ENCODE results near the gene KYAT1.
"Not testable (repeated sequence)": the region's sequence is repeated elsewhere in the genome, so short reads cannot be mapped to it uniquely, and the experiment has no call there.

Gene KYAT1

GRCh38 chr9:128807827-128808226 is 73.9 kb downstream of the KYAT1 start:
- intact Hi-C loops (cut with DNase I), result no loop called here
- no peak for DNase-seq

DNA sequence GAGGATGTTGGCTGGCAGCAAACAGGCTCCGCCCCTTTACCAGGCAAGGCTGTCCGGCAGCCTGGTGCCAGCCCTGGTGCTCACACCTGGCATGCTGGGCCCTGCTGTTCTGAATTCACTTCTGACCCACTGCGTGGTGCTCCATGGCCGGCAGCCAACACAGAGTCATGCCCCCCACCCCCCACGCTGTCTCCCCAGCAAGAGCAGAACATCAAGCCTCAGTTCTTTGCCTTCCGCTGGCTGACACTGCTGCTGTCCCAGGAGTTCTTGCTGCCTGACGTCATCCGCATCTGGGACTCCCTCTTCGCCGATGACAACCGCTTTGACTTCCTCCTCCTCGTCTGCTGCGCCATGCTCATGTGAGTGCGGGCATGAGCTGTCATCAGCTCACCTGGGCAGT is 76.1 kb downstream of the KYAT1 start:
- peak in 41 of 42 donors; percentile 27 to 85 (median 66) for DNase-seq

GRCh38 chr9:128802482-128802881 is 79.3 kb downstream of the KYAT1 start:
- intact Hi-C loops (cut with DNase I), result no loop called here
- DNase-seq, result no peak

More for the DNA sequence above, 76.1 kb downstream of the KYAT1 start:
- intact Hi-C loops (cut with DNase I), result no loop called here

GRCh38 chr9:128800061-128800460 is 81.7 kb downstream of the KYAT1 start:
- no peak for DNase-seq
- intact Hi-C loops (cut with DNase I), result no loop called here

DNA sequence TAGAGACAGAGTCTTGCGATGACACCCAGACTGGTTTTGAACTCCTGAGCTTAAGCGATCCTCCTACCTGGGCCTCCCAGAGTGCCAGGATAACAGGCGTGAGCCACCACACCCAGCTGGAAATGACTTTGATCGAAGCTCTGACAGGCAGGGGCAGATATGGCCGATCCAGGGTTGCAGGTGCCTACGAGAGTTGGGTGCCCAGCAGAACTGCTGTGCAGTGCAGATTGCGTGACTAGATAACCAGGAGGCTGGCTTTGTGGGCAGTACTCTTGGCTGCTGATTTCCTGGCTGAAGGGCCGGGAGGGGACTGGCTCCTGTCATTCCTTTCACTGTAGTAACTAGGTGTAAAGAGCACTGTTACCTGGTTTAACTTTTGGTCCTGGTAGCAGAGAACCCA is 82.9 kb downstream of the KYAT1 start:
- DNase-seq, result no peak
- intact Hi-C loops (cut with DNase I), result no loop called here

DNA sequence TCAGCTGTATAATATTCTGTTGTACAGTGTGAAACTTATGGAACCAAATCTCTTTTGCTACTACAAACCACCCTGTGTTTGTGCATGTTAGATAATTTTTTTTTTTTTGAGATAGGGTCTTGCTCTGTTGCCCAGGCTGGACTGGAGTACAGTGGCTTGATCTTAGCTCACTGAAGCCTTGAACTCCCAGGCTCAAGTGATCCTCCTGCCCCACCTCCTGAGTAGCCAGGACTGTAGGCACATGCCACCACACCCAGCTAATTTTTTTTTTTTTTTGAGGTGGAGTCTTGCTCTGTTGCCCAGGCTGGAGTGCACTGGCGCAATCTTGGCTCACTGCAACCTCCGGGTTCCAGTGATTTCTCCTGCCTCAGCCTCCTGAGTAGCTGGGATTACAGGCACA is 86.8 kb downstream of the KYAT1 start:
- DNase-seq; intact Hi-C loops (cut with DNase I): not testable (repeated sequence)

DNA sequence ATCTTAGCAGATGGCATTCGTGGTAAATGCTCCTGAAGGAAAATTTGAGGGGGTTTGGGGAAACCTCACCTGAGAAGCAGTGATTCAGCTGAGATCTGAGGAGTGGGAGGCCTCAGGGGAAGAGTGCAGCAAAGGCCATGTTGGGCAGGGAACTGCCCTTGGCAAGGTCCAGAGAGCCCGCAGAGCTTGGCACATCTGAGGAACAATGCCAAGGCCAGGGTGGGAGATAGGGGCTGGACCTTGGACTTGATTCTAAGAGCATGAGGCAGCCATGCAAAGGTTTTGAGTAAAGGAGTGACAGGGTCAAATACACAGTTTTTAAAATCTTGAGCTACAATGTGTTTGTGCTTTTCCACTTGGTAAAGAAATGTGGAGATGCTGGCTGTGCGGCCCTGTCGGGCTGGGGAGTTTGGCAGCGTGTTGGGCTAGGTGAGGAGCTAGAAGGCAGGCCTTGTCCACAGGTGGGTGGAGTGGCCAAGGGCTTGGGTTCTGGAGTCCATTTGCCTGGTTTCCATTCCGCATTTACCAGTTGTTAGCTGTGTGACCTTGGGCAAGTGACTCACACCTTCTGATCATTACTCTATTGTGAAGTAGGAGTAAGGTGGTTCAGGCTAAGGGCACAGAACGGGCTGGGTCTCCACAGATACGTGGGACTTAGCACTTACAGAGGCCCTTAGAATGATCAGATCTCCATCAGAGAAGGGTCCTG is 88.6 kb downstream of the KYAT1 start:
- intact Hi-C loops (cut with DNase I), result no loop called here
- DNase-seq, result no peak

DNA sequence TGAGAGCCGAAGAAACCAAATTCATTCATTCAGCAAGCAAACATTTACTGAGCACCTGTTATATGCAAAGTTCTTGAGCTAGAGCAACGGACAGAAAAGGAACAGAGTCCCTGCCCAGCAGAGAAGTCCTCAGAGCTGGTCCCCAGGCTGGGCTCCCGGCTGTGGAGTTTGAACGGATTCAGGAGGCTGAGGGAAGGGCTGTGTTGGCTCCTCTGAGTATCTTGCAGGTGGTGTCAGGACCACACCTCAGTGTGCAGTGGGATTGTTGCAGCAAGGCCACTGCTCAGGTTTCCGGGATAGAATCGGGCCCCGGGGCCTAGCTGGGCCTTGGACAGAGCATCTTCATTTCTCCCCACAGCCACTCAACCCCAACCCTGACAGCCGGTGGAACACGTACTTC is 89.6 kb downstream of the KYAT1 start:
- no peak for DNase-seq

DNA sequence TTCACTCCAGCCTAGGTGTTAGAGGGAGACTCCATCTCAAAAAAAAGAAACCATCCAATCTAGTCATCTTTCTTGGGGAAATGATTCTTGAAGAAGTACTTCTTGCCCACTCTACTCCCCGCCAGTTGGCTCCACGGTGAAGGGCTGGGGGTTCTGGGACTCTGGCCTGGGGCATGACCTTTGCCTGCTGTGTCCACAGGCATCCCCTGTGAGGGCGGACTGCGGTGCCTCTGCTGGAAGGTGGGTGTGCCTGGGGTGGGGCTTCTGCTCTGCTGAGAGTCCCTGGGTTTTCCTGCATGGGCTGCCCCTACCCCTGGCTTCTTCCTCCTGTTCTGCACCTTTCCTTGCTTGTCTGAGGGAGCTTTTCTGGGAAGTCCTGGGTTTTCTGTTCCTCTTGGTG is 91.2 kb downstream of the KYAT1 start:
- intact Hi-C loops (cut with DNase I), result no loop called here
- no peak for DNase-seq

More for the DNA sequence above, 89.6 kb downstream of the KYAT1 start:
- intact Hi-C loops (cut with DNase I), result no loop called here

GRCh38 chr9:128788445-128788844 is 93.3 kb downstream of the KYAT1 start:
- DNase-seq, result no peak
- intact Hi-C loops (cut with DNase I), result no loop called here

DNA sequence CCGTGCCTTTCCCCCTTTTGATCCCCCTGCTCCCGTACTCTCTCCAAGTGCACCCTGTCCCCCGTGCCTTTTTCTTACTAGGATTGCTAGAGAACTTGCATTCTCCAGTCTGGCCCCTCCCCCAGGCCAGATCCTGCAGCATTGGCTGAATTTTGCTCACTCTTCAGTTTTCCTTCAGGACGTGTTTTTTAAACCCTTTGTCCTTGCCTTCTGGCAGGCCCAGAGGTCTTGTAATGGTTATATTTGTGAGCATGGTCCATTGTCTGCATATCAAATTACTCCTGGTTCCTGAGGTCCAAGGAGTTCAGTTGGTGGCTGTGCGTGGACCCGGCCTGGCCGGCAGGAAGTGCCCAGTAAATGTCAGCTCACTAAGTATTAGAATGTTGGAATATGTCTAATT is 94.1 kb downstream of the KYAT1 start:
- intact Hi-C loops (cut with DNase I), result no loop called here
- peak in 24 of 42 donors; percentile 19 to 70 (median 39) for DNase-seq

DNA sequence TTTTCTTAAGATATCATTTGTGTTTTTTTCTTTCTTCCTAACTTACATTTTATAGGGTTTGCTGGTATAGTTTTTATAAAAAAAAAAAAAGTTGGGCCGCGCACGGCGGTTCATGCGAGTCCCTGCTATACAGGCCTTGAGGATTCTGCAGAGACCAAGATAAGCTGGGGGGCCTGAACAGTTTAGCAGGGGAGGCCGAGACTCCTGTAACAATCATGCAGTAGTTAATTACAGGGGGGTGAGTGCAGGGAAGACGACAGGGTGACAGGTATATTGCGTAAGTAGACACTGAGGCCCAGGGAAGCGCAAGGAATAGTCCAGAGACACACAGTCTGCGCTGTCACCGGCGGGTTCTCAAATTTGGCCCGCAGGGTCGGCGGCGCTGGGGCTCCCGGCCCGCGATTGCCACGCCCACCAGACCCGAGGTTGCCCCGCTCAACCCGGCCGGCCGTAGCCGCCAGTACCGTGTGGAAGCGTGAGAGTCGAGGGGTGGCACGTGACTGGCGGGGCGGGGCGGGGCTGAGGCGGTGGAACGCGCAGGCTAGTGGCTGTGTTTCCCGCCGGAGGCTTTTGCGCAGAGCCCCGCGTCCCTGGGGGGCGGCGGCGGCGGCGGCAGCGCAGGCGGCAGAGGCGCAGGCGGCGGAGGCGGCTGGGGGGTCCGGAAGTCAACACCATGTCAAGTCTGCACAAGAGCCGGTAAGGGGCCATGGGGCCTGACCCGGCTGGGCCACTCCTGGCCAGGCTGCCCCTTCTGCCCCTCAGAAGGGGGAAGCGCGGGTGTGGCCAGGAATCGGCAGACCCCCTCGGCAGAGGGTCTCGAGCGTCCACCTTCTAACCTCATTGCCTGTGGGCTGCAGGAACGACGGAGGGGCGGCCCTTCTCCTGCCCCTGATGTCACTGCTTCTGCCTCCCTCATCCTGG is 94.8 kb downstream of the KYAT1 start, which contains the start of gene TBC1D13:
TBC1D13 (plus strand) TSS at position 573 of the 921 bp plus-strand sequence; CDS start at position 674, 101 bp downstream.
- DNase-seq, result peak; percentile 74 to 97 (median 92)
- intact Hi-C loops (cut with DNase I), result no loop called here

- DNase-seq, result no peak
- intact Hi-C loops (cut with DNase I), result no loop called here
Observed at GRCh38 chr9:128785427-128785826, 96.3 kb downstream of the KYAT1 start.

Data from head of caudate nucleus (tissue), 42 donors.